Right hindlimb (tissue), 1 donor: Measurements from ENCODE around the gene NTNG1.
"Not testable (repeated sequence)": the region's sequence is repeated elsewhere in the genome, so short reads cannot be mapped to it uniquely, and the experiment has no call there.

Source experiments
- DNase-seq: peaks from one replicate; pipeline ENCODE4 v3.0.0-alpha.2; 2018

The NTNG1 gene

GRCh38 chr1:107202007-107202406 is 61.2 kb downstream of the NTNG1 start:
- DNase-seq: no peak

- DNase-seq: no peak
These were observed 72.4 kb downstream of the NTNG1 start for GRCh38 chr1:107213225-107213624.

- no peak for DNase-seq
These were observed 79.2 kb downstream of the NTNG1 start for GRCh38 chr1:107220036-107220435.

DNA sequence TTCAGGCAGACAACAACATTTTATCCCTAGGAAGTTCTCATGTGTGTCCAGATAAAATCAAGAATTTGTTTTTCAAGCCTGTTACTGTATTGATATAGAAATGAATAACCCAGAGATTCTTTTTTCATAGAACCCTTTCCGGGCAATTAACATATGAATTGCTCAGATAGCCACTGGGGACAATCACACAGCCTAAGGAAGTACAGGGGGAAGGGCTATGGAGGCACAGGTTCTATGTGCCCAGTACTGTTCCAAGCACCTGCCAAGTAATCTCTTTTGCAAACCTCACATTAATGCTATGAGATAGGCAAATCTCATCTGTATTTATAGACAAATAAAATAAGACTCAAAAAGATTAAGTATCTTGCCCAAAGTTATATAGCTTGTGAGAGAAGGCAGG is 84.9 kb downstream of the NTNG1 start:
- DNase-seq: no peak

DNA sequence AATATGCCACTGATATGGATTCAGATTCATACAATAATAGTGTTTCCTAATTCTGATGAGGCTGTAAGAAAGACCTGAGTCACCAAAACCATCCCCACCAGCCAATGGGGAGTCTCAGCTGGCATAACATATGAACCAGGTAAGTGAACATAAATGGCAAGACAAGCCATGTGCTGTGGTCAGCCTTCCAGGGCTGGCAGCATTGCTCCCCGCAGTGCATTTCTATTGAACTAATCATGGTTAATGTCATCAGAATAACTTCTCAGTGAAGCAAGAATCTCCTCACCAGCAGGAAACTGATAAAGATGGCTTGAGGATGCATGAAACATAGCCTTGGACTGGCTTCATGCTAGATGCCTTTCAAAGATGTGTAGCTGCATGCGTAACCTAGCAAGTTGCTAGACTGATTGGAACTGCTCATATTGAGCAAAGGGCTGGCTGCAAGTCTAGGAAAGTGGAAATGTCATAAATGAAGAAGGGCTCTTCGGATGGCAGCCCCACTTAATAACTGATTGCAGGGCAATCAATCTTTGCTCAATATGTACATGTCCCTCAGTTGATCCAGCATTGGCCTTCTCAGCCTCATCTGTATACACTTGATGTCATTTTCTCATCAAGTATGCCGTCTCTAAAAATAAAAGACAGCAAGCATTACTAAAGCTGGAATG is 88.0 kb downstream of the NTNG1 start:
- no peak for DNase-seq

DNA sequence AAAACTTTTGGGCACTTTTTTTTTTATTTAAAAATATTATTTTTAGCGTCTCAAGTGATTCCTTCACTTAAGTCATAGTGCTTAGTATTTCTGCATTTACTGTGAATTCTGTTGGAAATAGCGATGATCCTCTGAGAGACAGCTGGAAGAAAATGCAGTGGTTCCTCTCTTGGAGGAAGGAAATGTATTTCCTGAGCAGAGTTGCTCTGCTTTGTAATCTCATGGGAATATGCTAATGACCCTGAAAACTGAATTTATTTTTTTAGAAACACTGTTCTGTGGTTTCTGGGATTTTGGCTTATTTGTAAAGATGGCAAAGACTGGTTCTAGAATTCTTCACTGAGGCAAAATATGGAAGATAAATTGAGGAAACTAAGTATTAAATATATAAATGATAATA is 88.9 kb downstream of the NTNG1 start:
- no peak for DNase-seq

GRCh38 chr1:107230121-107230520 is 89.3 kb downstream of the NTNG1 start:
- no peak for DNase-seq

DNA sequence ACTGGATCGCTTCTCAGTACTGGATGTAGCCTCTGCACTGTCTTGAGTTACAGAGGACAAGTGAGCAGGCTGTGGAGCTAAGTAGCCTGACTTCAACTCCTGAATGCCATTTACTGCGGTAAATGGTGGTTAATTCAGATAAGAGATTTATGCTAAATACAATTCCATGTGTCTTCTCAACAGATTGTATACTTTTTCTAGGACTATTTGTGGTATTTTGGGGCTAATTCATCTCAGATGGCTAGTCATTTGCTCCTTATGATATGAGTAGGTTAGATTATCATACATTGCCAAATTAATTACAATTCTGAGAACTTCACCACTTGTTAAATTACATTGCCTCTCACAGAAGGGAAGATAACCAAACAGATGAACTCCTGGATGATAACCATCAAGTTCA is 90.5 kb downstream of the NTNG1 start:
- DNase-seq: no peak

- no peak for DNase-seq
These were observed 91.6 kb downstream of the NTNG1 start for GRCh38 chr1:107232426-107232825.

- not testable (repeated sequence) for DNase-seq
These were observed 95.9 kb downstream of the NTNG1 start for GRCh38 chr1:107236760-107237159.

- DNase-seq: no peak
These were observed 102.6 kb downstream of the NTNG1 start for GRCh38 chr1:107243461-107243860.

GRCh38 chr1:107244709-107245500 is 104.1 kb downstream of the NTNG1 start:
- no peak for DNase-seq

DNA sequence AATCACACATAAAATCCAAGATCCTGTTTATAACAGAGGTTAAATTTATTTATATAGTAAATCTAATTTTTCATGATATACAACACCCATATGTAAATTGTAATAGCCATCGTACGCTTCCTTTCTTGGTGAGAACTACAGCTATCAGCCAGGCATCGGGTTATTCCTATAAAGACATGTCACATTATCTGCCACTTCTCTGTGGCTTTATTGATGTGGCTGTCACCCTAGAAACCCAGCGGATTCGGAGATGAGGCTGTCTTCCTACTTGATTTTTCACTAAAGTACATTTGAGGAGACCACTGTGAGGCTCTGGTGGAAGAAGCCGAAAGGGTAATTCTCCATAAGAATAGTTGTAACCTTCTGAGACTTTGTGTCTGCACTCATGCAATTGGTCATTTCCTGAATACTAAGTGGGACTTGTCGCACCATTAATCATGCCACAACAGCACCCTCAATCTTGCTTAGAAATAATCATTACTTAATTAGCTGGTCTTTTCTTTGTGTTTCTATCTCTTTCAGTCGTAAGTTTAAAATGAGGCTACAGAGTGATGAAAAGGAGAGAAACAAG is 106.0 kb downstream of the NTNG1 start:
- no peak for DNase-seq

GRCh38 chr1:107247679-107248078 is 106.8 kb downstream of the NTNG1 start:
- no peak for DNase-seq

GRCh38 chr1:107250169-107250568 is 109.3 kb downstream of the NTNG1 start:
- no peak for DNase-seq

DNA sequence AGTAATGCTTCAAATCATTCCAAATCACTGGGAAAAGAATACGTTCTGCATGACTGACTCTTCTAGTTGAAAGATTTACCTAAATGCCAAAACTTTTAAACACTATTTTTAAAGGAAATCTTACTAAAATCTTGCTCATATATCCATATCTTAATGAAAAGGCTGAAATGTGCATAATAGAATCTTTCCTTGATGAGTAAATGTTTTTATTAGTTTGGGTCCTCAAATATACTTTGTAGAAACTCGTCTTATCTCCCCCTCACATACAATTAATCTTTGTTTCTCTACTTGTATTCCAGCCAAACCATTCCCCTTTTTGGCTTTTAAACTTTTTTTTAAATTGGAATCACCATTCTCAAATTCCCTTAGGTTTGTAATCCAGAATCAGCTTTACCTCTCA is 110.2 kb downstream of the NTNG1 start:
- DNase-seq: no peak

DNA sequence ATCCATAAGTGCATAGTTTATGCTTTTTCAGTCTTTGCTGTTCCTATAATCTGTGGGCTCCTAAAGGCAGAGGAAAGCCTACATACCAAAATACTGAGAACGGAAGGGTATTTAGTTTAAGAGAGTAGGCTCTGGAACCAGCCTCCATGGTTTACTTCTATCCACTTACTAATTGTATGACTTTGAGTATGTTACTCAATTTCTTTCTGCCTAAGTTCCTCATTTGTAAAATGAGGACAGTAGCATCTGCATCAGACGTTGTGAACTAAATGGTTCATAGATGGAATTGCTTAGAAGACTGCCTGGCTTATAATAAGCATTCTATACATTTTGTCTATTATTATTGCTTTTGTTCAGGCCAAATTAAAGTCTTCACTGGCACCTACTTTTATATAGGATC is 111.0 kb downstream of the NTNG1 start:
- no peak for DNase-seq

- no peak for DNase-seq
These were observed 111.4 kb downstream of the NTNG1 start for GRCh38 chr1:107252271-107252670.

GRCh38 chr1:107254306-107254705 is 113.5 kb downstream of the NTNG1 start:
- DNase-seq: no peak

- no peak for DNase-seq
These were observed 114.6 kb downstream of the NTNG1 start for GRCh38 chr1:107255469-107255868.

- DNase-seq: no peak
These were observed 121.8 kb downstream of the NTNG1 start for GRCh38 chr1:107262467-107263286.

- no peak for DNase-seq
These were observed 122.6 kb downstream of the NTNG1 start for GRCh38 chr1:107263291-107263915.

DNA sequence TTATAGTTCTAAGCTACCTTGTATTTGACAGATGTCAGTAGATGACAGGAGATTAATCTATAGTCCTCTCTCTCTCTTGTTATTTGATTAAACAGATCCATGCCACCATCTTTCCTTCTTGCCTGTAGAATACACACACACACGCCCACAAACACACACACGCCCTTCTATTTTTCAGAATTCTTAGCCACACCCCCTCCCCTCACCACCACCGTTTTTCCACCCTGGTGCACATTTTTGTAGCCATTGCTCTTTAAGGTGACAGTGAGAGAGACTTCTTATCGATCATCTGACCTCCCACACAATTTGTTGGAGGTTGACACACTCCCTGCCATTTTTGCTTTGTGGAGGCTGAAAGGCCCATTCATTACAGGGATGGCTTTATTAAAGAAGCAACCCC is 123.2 kb downstream of the NTNG1 start:
- no peak for DNase-seq
